HG03521 (cell line): Measurements from ENCODE around the gene ARGLU1.
A peak's percentile ranks its signal among the peaks of the same experiment; 100 is the strongest.
"Not testable (repeated sequence)": the region's sequence is repeated elsewhere in the genome, so short reads cannot be mapped to it uniquely, and the experiment has no call there.

ENCODE experiments used
- ATAC-seq: cut with Tn5 transposase; IDR thresholded peaks from one replicate; pipeline ENCODE4 v1.9.1; 2021; ENCODE audit warnings: mild to moderate bottlenecking, moderate library complexity; ENCODE audit not compliant: unreplicated experiment

ARGLU1 gene

GRCh38 chr13:106567474-106568298 is at the start of gene ARGLU1:
Gene ARGLU1, minus strand, starts transcription at chr13:106568137. Its CDS starts 218 bp downstream, at chr13:106567919.
- peak; percentile 63 for ATAC-seq

- ATAC-seq = no peak
These were observed 49.6 kb upstream of the ARGLU1 start for GRCh38 chr13:106617561-106617960.

GRCh38 chr13:106616729-106617128 is 48.8 kb upstream of the ARGLU1 start:
- ATAC-seq = no peak

GRCh38 chr13:106614874-106615273 is 46.9 kb upstream of the ARGLU1 start:
- ATAC-seq = no peak

GRCh38 chr13:106612688-106613087 is 44.8 kb upstream of the ARGLU1 start:
- ATAC-seq = no peak

GRCh38 chr13:106610486-106610885 is 42.5 kb upstream of the ARGLU1 start:
- ATAC-seq = no peak

- no peak for ATAC-seq
These were observed 41.2 kb upstream of the ARGLU1 start for GRCh38 chr13:106609116-106609515.

- ATAC-seq = no peak
These were observed 35.6 kb upstream of the ARGLU1 start for GRCh38 chr13:106603546-106603945.

- ATAC-seq = no peak
These were observed 34.2 kb upstream of the ARGLU1 start for GRCh38 chr13:106602178-106602577.

- no peak for ATAC-seq
These were observed 33.6 kb upstream of the ARGLU1 start for GRCh38 chr13:106601489-106601888.

GRCh38 chr13:106600798-106601135 is 32.8 kb upstream of the ARGLU1 start:
- not testable (repeated sequence) for ATAC-seq

- no peak for ATAC-seq
These were observed 32.2 kb upstream of the ARGLU1 start for GRCh38 chr13:106599875-106600797.

- no peak for ATAC-seq
These were observed 29.9 kb upstream of the ARGLU1 start for GRCh38 chr13:106597749-106598395.

- ATAC-seq = no peak
These were observed 29.2 kb upstream of the ARGLU1 start for GRCh38 chr13:106597186-106597585.

- no peak for ATAC-seq
These were observed 28.5 kb upstream of the ARGLU1 start for GRCh38 chr13:106596275-106596937.

- ATAC-seq = no peak
These were observed 27.7 kb upstream of the ARGLU1 start for GRCh38 chr13:106595625-106596024.

GRCh38 chr13:106594980-106595379 is 27.0 kb upstream of the ARGLU1 start:
- ATAC-seq = no peak

GRCh38 chr13:106593132-106593531 is 25.2 kb upstream of the ARGLU1 start:
- ATAC-seq = no peak

GRCh38 chr13:106591299-106591698 is 23.4 kb upstream of the ARGLU1 start:
- no peak for ATAC-seq

- no peak for ATAC-seq
These were observed 21.8 kb upstream of the ARGLU1 start for GRCh38 chr13:106589716-106590115.

GRCh38 chr13:106588367-106588766 is 20.4 kb upstream of the ARGLU1 start:
- no peak for ATAC-seq
